ENCODE results near the gene ENOSF1. TPM values are rescaled to one million over a fixed set of nuclear protein-coding genes. Genes with fewer than 3 reads are reported as not detected.

ENOSF1 gene
- total and polyA plus RNA-seq, 5 donors: 38.7 to 59.8 (median 44.3) TPM

- intact Hi-C loops (cut with DNase I): no loop called here
- DNase-seq (no peak), ATAC-seq (no peak)
- Histone ChIP-seq H3K9me3 (ENCODE audit: control insufficient read depth, low read length) (no peaks in the 10 kb centered on the region), H3K4me1 (ENCODE audit: control insufficient read depth, insufficient read depth, low read length) (peaks cover 2% of the 10 kb centered on the region), H3K4me3 (ENCODE audit: low read length) (no peak overlapping the region), H3K27me3 (ENCODE audit: control insufficient read depth, insufficient read depth) (peaks cover 6% of the 10 kb centered on the region), H3K27ac (ENCODE audit: low read length) (no peak overlapping the region)
- 89% methylated on average over 6 of the region's 6 CpGs for WGBS
These were observed 57.0 kb downstream of the ENOSF1 start for GRCh38 chr18:655445-655844.

GRCh38 chr18:654601-655000, 57.8 kb downstream of the ENOSF1 start:
- peaks cover 6% of the 10 kb centered on the region for H3K27me3 ChIP-seq (ENCODE audit: control insufficient read depth, insufficient read depth)
- peaks cover 2% of the 10 kb centered on the region for H3K4me1 ChIP-seq (ENCODE audit: control insufficient read depth, insufficient read depth, low read length)
- H3K4me3 ChIP-seq (ENCODE audit: low read length): no peak overlapping the region
- WGBS: 94% methylated on average over 4 of the region's 4 CpGs
- DNase-seq (no peak), ATAC-seq (no peak)
- no peaks in the 10 kb centered on the region for H3K9me3 ChIP-seq (ENCODE audit: control insufficient read depth, low read length)
- intact Hi-C loops (cut with DNase I): no loop called here
- H3K27ac ChIP-seq (ENCODE audit: low read length): no peak overlapping the region

DNA sequence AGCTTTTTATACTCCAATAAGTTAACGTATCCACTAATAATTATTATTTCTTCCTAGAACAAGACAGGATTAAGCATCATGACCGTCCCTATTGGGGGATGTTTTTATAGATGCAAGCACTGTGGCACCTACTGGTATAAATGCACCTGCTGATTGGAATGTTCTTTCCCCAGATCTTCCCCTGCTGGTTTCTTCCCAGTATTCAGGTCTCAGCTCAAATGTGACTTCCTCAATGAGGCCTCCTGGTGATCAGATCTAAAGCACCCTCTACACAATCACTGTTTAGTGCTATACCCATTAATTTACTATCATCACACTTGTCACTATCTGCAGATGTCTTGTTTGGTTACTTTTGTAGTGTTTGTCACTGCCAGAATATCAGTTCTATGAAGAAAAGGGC, 58.9 kb downstream of the ENOSF1 start:
- DNase-seq (no peak), ATAC-seq (no peak)
- no peak overlapping the region for H3K4me3 ChIP-seq (ENCODE audit: low read length)
- peaks cover 1% of the 10 kb centered on the region for H3K4me1 ChIP-seq (ENCODE audit: control insufficient read depth, insufficient read depth, low read length)
- H3K27me3 ChIP-seq (ENCODE audit: control insufficient read depth, insufficient read depth): peaks cover 6% of the 10 kb centered on the region
- H3K9me3 ChIP-seq (ENCODE audit: control insufficient read depth, low read length): no peaks in the 10 kb centered on the region
- H3K27ac ChIP-seq (ENCODE audit: low read length): no peak overlapping the region
- 96% methylated on average over 2 of the region's 2 CpGs for WGBS
- intact Hi-C loops (cut with DNase I): no loop called here

- 77% methylated on average over 4 of the region's 4 CpGs for WGBS
- intact Hi-C loops (cut with DNase I): no loop called here
- H3K27me3 ChIP-seq (ENCODE audit: control insufficient read depth, insufficient read depth): peaks cover 6% of the 10 kb centered on the region
- DNase-seq: no peak
- no peaks in the 10 kb centered on the region for H3K9me3 ChIP-seq (ENCODE audit: control insufficient read depth, low read length)
- H3K4me1 ChIP-seq (ENCODE audit: control insufficient read depth, insufficient read depth, low read length): no peaks in the 10 kb centered on the region
- ATAC-seq: no peak
- no peak overlapping the region for H3K27ac ChIP-seq (ENCODE audit: low read length)
- H3K4me3 ChIP-seq (ENCODE audit: low read length): no peak overlapping the region
These were observed 60.3 kb downstream of the ENOSF1 start for GRCh38 chr18:652131-652530.

DNA sequence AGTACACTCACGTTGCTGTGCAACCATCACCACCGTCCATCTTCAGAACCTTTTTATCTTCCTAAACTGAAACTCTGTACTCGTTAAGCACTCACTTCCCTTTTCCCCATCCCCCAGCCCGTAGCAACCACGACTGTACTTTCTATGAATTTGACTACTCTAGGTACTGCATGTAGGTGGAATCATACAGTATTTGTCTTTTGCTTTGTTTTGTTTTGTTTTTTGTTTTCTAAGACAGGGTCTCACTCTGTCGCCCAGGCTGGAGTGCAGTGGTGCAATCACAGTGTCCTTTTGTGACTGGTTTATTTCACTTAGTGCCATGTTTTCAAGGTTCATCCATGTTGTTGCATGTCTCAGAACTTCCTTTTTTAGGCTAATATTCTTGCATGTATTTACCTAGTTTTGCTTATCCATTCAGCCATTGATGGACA, 62.0 kb downstream of the ENOSF1 start:
- Histone ChIP-seq H3K4me3 (ENCODE audit: low read length) (no peak overlapping the region), H3K9me3 (ENCODE audit: control insufficient read depth, low read length) (no peaks in the 10 kb centered on the region), H3K4me1 (ENCODE audit: control insufficient read depth, insufficient read depth, low read length) (no peaks in the 10 kb centered on the region), H3K27ac (ENCODE audit: low read length) (no peak overlapping the region), H3K27me3 (ENCODE audit: control insufficient read depth, insufficient read depth) (peaks cover 6% of the 10 kb centered on the region)
- intact Hi-C loops (cut with DNase I): no loop called here
- no peak for DNase-seq
- WGBS: 56% methylated on average over 6 of the region's 6 CpGs
- no peak for ATAC-seq

- Histone ChIP-seq H3K9me3 (ENCODE audit: control insufficient read depth, low read length) (no peaks in the 10 kb centered on the region), H3K27me3 (ENCODE audit: control insufficient read depth, insufficient read depth) (peaks cover 3% of the 10 kb centered on the region), H3K4me3 (ENCODE audit: low read length) (no peak overlapping the region), H3K27ac (ENCODE audit: low read length) (no peak overlapping the region), H3K4me1 (ENCODE audit: control insufficient read depth, insufficient read depth, low read length) (no peaks in the 10 kb centered on the region)
- DNase-seq: no peak
- WGBS: 83% methylated on average over 5 of the region's 5 CpGs
- intact Hi-C loops (cut with DNase I): no loop called here
- no peak for ATAC-seq
These were observed 63.1 kb downstream of the ENOSF1 start for GRCh38 chr18:649341-649740.

- DNase-seq: no peak
These were observed 65.1 kb downstream of the ENOSF1 start for GRCh38 chr18:647304-647703.

DNA sequence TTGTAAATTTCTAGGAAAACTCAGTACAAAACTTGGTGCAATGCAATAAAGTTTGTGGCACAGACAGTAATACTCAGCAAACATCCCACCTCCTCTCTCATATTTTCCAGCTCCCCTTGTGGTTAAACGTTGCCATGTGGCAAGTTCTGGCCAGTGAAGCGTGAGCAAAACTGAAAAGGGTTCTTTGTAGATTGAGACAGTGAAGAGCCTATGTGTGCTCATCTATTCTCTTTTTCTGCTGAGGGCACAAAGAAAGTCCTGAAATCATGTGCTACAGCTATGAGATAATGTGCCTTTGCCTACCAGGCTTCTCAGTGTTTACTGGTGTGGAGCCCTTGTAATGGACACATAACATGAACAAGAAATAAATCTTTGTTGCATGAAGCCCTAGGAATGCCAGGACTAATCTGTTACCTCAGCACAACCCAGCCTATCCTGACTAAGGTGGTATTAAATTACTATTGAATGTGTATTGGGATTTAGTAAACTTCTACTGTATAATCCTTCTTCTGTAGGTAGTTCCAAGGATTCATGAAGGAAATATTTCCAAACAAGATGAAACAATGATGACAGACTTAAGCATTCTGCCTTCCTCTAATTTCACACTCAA, 67.9 kb downstream of the ENOSF1 start:
- Histone ChIP-seq H3K4me3 (ENCODE audit: low read length) (no peak overlapping the region), H3K27me3 (ENCODE audit: control insufficient read depth, insufficient read depth) (no peaks in the 10 kb centered on the region), H3K4me1 (ENCODE audit: control insufficient read depth, insufficient read depth, low read length) (no peaks in the 10 kb centered on the region), H3K9me3 (ENCODE audit: control insufficient read depth, low read length) (no peaks in the 10 kb centered on the region), H3K27ac (ENCODE audit: low read length) (no peak overlapping the region)
- 39% methylated on average over 2 of the region's 2 CpGs for WGBS
- DNase-seq (no peak), ATAC-seq (no peak)
- intact Hi-C loops (cut with DNase I): no loop called here

More at GRCh38 chr18:647304-647703, 65.1 kb downstream of the ENOSF1 start:
- no peak overlapping the region for H3K27ac ChIP-seq (ENCODE audit: low read length)
- intact Hi-C loops (cut with DNase I): no loop called here
- H3K4me1 ChIP-seq (ENCODE audit: control insufficient read depth, insufficient read depth, low read length): no peaks in the 10 kb centered on the region
- H3K9me3 ChIP-seq (ENCODE audit: control insufficient read depth, low read length): no peaks in the 10 kb centered on the region
- no peak overlapping the region for H3K4me3 ChIP-seq (ENCODE audit: low read length)
- no peak for ATAC-seq
- H3K27me3 ChIP-seq (ENCODE audit: control insufficient read depth, insufficient read depth): no peaks in the 10 kb centered on the region
- 91% methylated on average over 5 of the region's 5 CpGs for WGBS

DNA sequence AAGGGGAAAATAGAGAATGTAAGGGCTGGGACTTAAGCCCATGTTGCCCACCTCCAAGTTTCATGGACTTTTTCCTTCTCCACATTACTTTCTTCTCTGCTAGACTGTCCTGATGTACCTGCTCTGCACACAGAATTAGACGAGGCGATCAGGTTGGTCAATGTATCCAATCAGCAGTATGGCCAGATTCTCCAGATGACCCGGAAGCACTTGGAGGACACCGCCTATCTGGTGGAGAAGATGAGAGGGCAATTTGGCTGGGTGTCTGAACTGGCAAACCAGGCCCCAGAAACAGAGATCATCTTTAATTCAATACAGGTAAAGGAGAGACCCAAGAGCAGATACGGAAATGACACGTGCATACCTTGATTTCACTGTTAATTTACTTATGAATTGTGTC, 71.2 kb downstream of the ENOSF1 start:
- intact Hi-C loops (cut with DNase I): no loop called here
- 90% methylated on average over 6 of the region's 6 CpGs for WGBS
- H3K27me3 ChIP-seq (ENCODE audit: control insufficient read depth, insufficient read depth): no peaks in the 10 kb centered on the region
- H3K4me1 ChIP-seq (ENCODE audit: control insufficient read depth, insufficient read depth, low read length): no peaks in the 10 kb centered on the region
- ATAC-seq: no peak
- DNase-seq: no peak
- no peak overlapping the region for H3K27ac ChIP-seq (ENCODE audit: low read length)
- H3K9me3 ChIP-seq (ENCODE audit: control insufficient read depth, low read length): no peaks in the 10 kb centered on the region
- no peak overlapping the region for H3K4me3 ChIP-seq (ENCODE audit: low read length)

- H3K27me3 ChIP-seq (ENCODE audit: control insufficient read depth, insufficient read depth): no peaks in the 10 kb centered on the region
- no peak overlapping the region for H3K4me3 ChIP-seq (ENCODE audit: low read length)
- ATAC-seq (no peak), DNase-seq (no peak)
- no peaks in the 10 kb centered on the region for H3K9me3 ChIP-seq (ENCODE audit: control insufficient read depth, low read length)
- no peaks in the 10 kb centered on the region for H3K4me1 ChIP-seq (ENCODE audit: control insufficient read depth, insufficient read depth, low read length)
- WGBS: 67% methylated on average over 8 of the region's 8 CpGs
- H3K27ac ChIP-seq (ENCODE audit: low read length): no peak overlapping the region
- intact Hi-C loops (cut with DNase I): no loop called here
These were observed 77.3 kb downstream of the ENOSF1 start for GRCh38 chr18:635171-635570.

DNA sequence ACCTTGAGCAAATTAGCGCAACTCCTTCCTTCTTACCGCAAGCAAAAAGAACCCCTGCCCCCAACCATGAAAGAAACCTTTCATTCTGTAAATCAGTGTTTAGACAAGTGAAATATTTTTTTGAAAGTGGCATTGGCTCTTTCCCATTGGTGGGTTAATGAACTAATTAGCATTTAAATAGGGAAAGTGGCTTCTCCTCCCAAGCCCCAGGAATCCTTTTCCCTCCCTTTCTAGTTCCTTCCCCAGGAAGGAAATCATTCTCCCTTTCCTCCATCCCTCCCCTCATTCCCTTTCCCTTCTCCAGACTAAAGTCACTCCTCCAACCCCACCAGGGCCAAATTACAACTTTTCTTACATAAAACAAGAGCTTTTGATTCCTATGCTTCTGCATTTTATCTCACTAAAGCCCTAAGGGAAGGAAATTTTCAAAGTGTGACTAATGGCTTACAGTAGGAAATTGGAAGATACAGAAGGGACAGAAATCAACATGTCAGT, 77.8 kb downstream of the ENOSF1 start:
- Histone ChIP-seq H3K27me3 (ENCODE audit: control insufficient read depth, insufficient read depth) (no peaks in the 10 kb centered on the region), H3K4me1 (ENCODE audit: control insufficient read depth, insufficient read depth, low read length) (no peaks in the 10 kb centered on the region), H3K9me3 (ENCODE audit: control insufficient read depth, low read length) (no peaks in the 10 kb centered on the region), H3K27ac (ENCODE audit: low read length) (no peak overlapping the region), H3K4me3 (ENCODE audit: low read length) (no peak overlapping the region)
- WGBS: 69% methylated on average over 2 of the region's 2 CpGs
- ATAC-seq (no peak), DNase-seq (no peak)
- intact Hi-C loops (cut with DNase I): no loop called here

GRCh38 chr18:631560-631959, 80.9 kb downstream of the ENOSF1 start:
- Histone ChIP-seq H3K27ac (ENCODE audit: low read length) (no peak overlapping the region), H3K4me3 (ENCODE audit: low read length) (no peak overlapping the region), H3K9me3 (ENCODE audit: control insufficient read depth, low read length) (no peaks in the 10 kb centered on the region), H3K27me3 (ENCODE audit: control insufficient read depth, insufficient read depth) (no peaks in the 10 kb centered on the region), H3K4me1 (ENCODE audit: control insufficient read depth, insufficient read depth, low read length) (no peaks in the 10 kb centered on the region)
- intact Hi-C loops (cut with DNase I): no loop called here
- DNase-seq: no peak
- ATAC-seq: no peak

All from right cardiac atrium (tissue), 5 donors.